Activated CD8-positive, alpha-beta memory T cell treated with anti-CD3 and anti-CD28 coated beads for 48 hours (primary cell): Measurements from ENCODE around the gene PTPRN2.

ENCODE experiments used
- DNase-seq, 3 experiments: peaks; one replicate each; pipeline ENCODE4 v3.0.0-alpha.2; 2020; ENCODE audit warnings: low read depth in 2 of 3, low spot score in 2 of 3

PTPRN2 gene

DNA sequence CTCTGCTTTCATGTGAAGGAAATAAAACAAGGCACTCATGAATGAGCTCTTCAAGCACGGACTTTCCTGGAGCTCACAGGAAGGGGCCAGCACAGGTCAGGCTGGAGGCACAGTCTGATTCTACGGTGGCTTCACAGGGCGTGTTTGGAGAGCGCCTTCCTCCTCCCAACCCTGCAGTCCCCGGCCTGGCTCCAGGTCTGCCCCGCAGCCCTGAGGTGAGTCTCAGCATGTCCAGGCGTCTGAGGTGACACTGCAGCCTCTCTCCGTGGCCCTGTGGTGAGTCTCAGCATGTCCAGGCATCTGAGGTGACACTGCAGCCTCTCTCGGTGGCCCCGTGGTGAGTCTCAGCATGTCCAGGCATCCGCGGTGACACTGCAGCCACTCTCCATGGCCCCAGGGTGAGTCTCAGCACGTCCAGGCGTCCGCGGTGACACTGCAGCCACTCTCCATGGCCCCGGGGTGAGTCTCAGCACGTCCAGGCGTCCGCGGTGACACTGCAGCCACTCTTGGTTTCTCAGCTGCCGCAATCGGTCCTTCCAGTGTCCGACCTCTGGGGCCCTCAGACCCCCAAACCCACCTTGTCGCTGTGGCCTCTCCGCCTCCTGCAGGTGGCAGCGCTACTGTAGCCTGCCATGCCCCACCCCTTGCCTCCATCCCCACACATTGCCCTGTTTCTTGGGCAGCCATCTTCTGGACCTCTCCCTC, 869.2 kb downstream of the PTPRN2 start:
- no peak for DNase-seq

DNA sequence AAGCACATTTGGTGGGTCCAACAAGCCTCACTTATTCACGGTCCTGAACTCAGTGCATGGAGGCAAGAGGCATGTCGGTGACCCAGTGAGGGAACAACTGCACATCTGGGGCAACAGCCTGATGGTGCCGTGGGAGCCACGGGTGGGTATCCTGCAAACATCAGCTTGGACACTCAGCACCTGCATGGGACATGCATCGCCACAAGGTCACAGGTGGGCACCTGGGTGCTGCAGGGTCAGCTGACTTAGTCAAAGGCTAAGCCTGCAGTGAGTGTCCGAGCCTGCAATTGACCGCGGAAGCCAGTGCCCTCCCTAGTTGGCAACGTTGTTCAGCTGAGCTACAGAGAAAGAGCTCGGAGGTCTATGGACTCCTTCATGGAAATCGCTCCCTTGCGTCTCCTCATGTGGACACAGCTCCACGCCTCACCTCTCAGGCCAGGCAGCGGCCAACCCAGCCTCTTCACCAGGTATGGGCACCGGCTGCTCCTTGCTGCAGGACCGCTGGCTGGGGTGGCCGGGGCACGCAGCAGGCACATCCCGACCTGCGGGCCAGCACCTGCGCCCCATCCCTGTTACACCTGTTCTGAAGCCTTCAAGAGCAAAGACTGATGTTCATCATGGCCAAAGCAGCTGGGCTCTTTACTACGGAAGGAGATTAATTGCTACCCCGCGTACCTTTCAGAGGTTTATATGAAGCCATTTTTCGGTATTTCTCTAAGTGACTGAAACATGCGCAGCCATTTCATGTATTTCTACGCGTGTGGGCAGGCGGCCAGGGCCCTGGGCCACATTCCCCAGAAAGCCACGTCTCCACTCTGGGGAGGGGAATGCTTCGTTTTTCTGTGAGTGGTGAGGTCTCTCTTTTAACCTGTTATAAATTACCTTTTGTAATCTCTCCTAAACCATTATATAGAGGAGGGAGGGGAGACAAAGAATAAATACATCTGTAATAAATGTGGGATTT, 870.1 kb downstream of the PTPRN2 start:
- no peak for DNase-seq

DNA sequence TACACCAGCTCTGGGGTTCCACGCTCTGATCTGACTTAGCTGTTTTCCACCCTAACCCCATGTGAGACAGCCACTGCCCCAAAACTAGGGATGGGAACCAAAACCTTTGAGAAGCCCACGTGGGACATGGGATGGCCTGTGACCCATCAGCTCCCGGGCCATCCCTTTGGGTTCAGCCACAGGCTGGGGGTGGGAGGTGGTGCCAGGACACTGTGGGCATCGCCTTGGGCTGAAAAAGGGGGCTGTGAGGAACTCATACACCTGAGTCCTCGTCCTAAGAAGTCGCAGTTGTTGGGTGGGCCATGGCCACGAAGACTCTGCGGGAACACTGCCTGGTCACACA, 871.7 kb downstream of the PTPRN2 start:
- no peak for DNase-seq

DNA sequence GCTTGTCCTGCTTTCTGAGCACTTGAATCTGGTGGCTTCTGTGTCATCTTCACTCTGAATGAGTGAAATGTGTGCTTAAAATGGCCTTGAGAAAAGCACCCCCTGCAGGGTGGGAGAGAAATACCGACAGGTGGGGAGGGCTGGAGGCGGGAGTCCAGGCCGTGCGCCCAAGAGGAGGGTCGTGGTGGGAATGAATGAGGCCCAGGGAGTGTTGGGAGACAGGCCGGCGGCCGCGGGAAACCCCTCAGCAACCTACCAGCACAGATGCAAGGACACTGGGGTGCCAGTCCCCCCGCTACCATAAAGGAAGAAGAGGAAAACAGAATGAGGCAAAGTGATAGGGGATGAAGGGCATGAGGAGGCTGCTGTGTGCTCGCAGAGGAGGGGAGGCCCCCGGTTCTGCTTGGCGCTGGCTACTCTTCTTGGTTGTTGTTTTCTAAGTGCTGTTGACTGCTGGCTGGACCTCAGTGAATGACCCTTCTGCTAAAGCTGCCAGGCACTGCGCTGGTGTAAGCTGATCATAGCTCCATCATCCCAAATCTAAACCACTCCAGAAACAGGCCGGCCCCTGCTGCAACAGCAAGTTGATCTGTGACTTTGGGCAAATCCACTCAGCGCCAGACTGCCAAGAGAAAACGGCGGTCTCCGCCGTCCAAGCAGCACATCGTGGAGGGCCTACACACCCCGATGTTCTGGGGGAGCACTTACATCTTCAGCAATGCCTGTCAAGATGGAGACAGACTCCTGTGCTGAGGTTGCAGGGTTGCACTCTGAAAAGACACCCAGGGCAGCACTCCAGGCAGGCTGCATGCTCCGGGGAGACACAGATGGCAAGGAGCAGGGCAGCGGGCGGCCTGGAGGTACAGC, 872.3 kb downstream of the PTPRN2 start:
- DNase-seq, result no peak

DNA sequence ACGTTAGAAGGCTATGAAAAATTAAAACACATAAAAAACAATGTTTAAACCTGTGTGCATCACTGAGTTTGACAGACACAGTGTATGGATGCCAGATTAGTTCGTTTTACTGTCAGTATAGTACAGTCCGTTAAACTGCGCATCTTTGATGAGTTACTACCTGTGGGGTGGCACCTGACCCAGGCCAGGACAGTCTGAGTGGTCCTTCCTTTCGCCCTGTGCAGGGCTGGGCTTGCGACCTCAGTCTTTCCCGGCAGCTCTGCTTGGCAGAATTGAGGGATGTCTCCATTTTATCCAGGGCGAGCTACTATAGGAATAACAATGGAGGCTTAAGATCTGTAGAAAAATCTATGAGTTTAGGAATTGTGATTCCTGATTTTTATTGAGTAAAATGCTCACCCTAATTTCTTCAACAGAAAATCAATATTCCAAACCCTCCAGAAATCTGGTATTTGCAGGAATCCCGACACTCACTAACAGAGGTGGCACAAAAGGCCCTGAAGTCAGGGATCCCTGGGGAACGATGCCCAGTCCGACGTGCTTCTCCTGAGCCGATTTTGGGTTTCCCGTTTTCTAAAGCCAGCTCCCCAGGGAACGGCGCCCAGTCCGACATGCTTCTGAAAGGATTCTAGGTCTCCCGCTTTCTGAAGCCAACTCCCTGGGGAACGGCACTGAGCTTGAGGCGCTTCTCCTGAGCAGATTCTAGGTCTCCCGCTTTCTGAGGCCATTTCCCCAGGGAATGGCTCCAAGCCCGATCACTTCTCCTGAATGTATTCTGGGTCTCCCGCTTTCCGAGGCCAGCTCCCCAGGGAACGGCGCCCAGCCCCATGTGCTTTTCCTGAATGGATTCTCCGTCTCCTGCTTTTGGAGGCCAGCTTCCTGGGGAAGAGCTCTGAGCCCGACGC, 873.2 kb downstream of the PTPRN2 start:
- no peak for DNase-seq

DNA sequence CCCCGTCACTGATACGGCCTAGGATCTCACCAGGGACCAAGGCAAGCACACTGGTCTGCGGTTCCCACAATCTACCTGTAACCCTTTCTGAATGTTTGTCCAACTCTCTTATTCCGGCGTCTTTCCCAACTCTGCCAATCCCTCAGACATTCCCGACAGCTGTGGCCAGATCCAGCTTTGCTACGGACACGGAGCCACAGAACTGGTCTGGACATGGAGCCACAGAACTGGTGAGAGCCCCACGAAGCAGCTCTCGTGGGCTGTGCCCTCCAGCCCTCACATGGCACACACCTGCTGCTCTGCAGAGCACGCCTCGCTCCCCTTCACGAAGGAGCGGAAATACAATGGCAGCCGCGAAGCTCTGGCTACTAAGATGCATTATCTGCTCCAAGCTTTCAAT, 874.0 kb downstream of the PTPRN2 start:
- DNase-seq, result no peak

DNA sequence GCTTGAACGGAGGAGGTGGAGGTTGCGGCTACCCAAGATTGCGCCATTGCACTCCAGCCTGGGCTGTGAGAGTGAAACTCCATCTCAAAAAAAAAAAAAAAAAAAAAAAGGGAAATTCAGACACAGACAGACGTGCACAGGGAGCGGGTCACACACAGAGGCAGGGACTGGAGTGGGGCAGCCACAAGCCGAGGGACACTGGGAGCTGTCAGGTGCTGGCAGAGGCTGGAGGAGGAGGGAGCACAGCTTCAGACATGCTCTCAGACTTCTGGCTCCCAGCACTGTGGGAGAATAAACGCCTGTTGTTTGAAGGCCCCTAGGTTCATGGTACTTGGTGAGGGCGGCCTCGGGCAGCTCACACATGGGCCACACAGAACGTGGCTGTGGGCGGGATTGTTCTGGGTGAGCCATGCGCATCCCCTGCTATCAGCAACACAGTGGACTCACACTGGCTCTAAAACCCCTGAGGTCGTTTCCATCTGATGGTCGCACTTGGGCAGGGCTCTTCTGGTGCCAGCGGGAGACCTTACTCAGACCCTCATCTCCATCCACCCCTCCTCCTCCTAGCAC, 874.9 kb downstream of the PTPRN2 start:
- DNase-seq, result no peak

DNA sequence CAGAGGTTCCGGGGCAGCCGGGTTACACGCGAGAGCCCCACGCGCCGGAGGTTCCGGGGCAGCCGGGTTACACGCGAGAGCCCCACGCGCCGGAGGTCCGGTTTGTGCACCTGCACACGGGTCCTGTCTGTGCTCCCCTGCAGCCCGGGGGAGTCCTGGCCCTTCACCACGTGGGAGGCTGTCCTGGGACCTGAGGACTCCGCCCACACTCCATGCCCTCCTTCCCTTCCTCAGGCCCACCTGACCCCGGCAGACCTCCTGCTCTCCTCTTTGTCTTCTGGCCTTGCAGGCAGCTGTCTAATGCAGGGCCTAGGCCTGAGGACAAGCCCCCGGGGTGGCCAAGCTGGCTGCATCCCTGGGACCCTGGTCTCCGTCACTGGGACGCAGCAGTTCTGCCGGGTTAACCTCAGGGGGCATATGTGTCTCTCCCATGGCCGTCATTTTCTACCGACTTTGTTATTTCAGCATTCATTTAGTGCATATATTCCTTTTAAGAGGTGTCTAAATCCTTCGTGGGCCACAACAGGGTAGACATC, 876.2 kb downstream of the PTPRN2 start:
- no peak for DNase-seq

DNA sequence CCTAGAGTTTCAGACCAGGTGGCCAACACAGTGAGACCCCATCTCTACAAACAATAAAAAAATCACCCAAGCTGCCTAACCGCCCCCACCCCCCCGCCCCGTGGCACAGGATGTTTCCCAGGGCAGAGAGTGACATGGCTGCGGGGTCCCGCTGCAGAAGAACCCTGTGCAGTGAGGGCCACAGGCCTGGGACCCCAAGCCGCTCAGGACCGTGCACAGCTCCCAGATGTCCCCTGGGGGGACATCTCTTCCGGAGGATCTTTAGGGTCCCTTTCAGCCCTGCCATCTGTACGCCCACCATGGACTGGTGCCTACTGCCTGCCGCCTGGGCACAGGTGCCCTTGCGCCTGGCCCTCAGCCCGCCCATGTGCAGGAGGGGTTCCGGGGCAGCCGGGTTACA, 877.2 kb downstream of the PTPRN2 start:
- no peak for DNase-seq

DNA sequence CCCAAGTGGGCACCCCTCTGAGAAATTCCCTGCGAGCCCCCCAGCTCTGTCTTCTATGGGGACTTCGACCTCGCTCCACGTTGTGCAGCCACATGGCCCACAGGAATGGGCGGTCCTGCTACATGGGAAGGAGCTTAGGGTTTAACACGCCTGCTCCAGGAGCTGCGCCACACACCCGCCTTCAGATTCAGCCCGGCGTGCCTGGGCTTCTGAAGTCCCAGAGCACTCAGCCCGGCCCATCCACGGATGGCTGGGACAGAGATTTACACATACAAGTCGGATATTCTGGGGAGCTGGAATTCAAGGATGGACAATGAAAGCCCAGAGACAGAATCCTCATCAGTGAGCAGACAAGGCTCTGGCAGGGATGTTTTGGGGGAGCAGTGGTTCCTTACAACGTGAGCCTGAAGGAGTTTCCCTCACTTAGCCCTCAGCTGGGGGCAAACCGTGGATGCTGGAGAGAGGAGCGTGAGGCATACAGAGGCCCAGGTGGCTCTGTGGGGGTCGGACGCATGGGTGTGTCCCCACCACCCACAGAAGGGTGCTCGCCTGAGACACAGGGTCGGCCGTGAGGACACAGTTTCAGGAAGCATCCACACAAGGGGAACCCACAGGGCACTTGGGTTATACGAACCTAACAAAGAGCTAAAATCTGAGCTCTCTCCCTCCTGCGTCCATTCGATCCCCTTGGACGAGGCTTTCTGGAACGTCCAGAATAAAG, 877.9 kb downstream of the PTPRN2 start:
- no peak for DNase-seq

DNA sequence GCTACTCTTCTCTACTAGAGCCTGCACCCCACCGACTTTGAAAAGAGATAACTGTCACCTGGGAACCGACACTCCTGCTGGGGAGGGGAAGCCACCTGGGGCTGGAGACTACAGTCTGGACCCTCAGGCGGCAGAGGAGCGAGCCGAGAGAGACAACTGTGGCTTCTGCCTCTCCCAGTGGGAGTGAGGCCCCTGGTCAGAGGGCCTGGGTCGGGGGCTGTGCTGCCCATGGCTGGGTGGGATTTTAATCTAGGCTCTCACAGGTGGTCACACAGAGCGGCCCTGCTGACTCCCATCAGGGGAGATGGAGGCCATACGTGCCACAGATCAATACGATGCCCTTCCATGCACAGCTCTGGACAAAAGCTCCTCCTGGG, 878.7 kb downstream of the PTPRN2 start:
- no peak for DNase-seq

DNA sequence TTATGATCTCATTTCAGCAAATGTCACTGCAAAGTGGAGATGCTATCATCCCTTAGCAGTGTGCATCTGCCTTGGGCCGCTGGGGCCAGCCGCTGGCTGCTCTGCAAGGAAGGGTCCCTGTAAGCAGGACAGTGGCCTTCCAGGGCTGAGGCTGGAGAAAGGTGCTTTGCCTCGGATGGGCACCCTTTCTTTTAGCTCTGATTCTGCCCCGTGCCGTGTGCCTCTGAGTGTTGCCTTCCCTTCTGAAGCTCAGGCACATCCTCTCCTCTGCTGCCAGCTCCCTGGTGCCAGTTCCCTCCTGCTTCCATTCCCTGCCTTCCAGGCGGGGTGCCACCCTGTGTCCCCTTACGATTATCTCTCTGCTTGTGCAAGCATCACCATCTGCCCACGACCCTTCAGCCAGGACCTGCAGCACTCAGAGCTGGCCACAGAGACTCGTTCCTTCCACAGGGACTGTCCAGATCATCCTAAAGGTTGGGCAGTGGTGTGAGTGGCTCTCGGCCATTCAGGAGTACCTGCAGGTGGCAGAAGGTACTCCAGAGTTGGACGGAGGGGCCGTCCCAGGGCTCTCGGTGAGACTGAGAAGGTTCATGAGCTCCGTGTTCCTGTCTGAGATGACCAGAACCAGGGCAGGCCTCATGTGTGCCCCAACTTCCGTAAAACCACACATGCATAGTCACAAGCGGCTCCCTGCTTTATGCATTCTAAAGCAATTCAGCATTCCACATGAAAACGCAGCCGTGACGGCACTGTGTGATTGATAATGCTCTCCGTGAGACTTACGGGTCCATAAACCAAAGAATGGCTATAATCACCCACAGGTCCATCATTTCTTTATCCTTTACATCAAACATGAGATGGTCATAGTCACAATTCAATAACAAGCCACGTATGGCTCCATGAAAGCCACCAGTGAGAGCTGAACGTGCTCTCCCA, 879.4 kb downstream of the PTPRN2 start:
- no peak for DNase-seq

DNA sequence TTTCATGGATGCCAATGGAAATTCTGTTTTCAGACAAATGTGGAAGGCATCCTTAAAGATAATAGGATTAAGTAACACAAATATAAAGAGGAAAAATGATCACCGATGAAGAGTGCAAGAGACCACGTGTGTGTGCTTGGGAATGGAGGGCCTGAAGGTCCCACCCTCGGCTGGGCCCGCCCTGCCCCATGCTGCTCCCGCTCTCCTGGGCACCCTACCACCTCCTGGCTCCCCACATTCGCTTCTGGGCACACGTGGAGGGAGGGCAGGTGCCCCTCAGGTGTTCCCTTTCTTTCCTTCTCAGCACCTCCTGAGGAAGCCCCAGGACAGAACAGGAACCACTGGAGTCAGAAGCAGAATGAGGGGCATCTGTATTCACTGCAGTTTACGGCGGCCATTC, 883.3 kb downstream of the PTPRN2 start:
- DNase-seq, result no peak

DNA sequence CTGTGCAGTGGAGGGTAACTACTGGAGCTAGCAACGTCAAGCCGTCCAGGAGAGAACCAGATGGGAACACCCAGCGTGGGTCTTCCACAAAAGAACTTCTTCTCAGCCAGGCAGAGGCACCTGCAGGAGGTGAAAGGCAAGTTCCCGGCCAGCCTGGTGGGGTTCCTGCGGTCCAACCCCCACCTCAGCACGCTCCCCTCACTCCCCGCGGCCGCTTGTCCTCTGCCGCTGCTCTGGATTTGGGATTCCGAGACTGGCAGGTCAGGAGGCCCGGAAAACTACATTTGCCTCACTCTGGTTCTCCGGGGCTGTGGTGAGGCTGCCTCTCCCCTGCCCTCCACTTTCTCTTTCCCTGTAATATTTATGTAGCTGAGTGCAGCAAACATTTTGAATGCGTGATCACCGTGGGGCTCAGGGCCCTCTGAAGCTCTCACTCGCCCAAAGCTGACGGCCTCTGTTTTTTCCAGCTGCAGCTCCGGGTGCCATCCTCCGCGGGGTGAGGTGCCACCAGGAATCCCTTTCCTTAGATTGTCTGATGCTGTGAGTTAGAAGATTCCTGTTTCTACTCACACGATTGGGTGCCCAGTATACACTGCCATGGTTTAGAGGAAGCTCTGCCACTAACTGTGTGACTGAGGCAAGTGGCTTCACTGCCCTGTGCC, 884.0 kb downstream of the PTPRN2 start:
- DNase-seq, result no peak

DNA sequence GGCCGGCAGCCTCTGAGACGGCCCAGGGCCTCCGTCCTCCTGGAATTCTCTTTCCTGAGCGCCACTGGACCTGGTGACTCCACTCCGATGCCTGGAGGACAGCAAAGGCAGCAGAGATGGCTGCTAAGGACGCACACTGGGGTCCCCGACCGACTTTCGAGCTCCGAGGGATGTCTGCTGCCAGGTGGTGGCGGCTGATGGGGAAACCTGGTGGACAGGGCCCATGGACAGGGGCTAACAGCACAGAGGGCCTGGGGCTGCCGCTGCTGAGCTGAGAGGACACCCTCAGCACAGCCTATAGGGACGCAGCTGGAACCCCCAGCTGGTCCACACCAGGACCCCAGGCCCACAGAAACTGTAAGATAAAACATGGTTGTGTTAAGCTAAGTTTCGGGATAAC, 884.5 kb downstream of the PTPRN2 start:
- DNase-seq, result no peak

DNA sequence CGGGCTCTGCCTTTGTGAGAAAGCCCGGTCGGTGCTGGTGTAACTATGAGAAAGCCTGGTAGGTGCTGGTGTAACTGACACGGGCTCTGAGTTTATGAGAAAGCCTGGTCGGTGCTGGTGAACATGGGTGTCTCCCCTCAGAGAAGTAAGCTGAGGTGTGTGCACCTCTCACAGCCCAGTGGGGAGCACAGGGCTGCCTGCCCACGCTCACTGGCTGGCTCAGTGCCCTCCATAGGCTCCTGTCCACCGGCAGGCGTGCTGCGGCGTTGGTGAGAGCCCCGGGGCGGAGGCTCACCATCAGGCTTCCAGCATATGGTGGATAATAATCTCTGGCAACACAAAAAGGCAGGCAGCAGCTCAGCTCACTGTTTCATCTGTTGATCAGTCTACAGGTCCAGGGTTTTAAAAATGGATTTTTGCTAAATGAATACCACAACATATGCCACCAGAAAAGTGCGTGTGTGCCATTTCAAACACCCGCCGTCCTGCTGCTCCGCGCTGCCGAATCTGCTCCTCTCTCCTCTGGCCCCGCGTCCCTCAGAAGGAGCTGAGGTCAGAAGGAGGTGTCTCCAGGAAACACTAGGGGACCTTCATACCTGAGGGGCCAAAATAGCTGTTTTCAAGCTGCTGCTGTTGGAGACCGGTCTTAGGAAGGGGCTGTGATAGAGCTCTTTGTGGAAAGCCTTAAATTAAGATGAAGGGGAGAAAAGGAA, 885.2 kb downstream of the PTPRN2 start:
- no peak for DNase-seq
